GM18519 (cell line): ENCODE results near the gene PLA2R1.
A peak's percentile ranks its signal among the peaks of the same experiment; 100 is the strongest.
"Not testable (repeated sequence)": the region's sequence is repeated elsewhere in the genome, so short reads cannot be mapped to it uniquely, and the experiment has no call there.

Experiments used
- ATAC-seq: cut with Tn5 transposase; IDR thresholded peaks from one replicate; pipeline ENCODE4 v1.9.1; 2021; ENCODE audit warnings: mild to moderate bottlenecking, moderate library complexity; ENCODE audit not compliant: unreplicated experiment, low FRiP score

The PLA2R1 gene

GRCh38 chr2:159985656-159986055 is 76.8 kb downstream of the PLA2R1 start:
- ATAC-seq: no peak

- no peak for ATAC-seq
Measured at GRCh38 chr2:159984034-159984433, 78.4 kb downstream of the PLA2R1 start.

GRCh38 chr2:159982842-159983785 is 79.3 kb downstream of the PLA2R1 start:
- ATAC-seq: no peak

- ATAC-seq: no peak
Measured at GRCh38 chr2:159982270-159982669, 80.1 kb downstream of the PLA2R1 start.

GRCh38 chr2:159976527-159977160 is 85.8 kb downstream of the PLA2R1 start:
- no peak for ATAC-seq

- ATAC-seq: no peak
Measured at GRCh38 chr2:159973325-159973724, 89.1 kb downstream of the PLA2R1 start.

- ATAC-seq: no peak
Measured at GRCh38 chr2:159971365-159972152, 90.9 kb downstream of the PLA2R1 start.

- not testable (repeated sequence) for ATAC-seq
Measured at GRCh38 chr2:159970548-159970947, 91.9 kb downstream of the PLA2R1 start.

GRCh38 chr2:159968279-159968900 is 94.0 kb downstream of the PLA2R1 start:
- no peak for ATAC-seq

- ATAC-seq: peak; percentile 90
Measured at GRCh38 chr2:159963700-159964099, 98.7 kb downstream of the PLA2R1 start.

- ATAC-seq: not testable (repeated sequence)
Measured at GRCh38 chr2:159962513-159962912, 99.9 kb downstream of the PLA2R1 start.

GRCh38 chr2:159961451-159961850 is 101.0 kb downstream of the PLA2R1 start:
- ATAC-seq: no peak

- no peak for ATAC-seq
Measured at GRCh38 chr2:159961037-159961436, 101.4 kb downstream of the PLA2R1 start.

- ATAC-seq: no peak
Measured at GRCh38 chr2:159960414-159960813, 102.0 kb downstream of the PLA2R1 start.

- no peak for ATAC-seq
Measured at GRCh38 chr2:159959136-159959535, 103.3 kb downstream of the PLA2R1 start.

- ATAC-seq: no peak
Measured at GRCh38 chr2:159953136-159953823, 109.1 kb downstream of the PLA2R1 start.

GRCh38 chr2:159946326-159946999 is 116.0 kb downstream of the PLA2R1 start:
- no peak for ATAC-seq

- no peak for ATAC-seq
Measured at GRCh38 chr2:159944874-159945273, 117.5 kb downstream of the PLA2R1 start.

- ATAC-seq: no peak
Measured at GRCh38 chr2:159942146-159942545, 120.3 kb downstream of the PLA2R1 start.
